Omental fat pad (tissue), 4 donors: ENCODE measurements around the gene HOXC6. TPM values are rescaled to one million over a fixed set of nuclear protein-coding genes. Genes with fewer than 3 reads are reported as not detected.

ENCODE experiments used
- ATAC-seq: fragments of 150-250 bp; one replicate; pipeline ENCODE4 v1.9.1; 2016; ENCODE audit warnings: mild to moderate bottlenecking, moderate library complexity; ENCODE audit not compliant: low FRiP score
- DNase-seq: peaks from one replicate; pipeline ENCODE4 v3.0.0-alpha.2; 2019; ENCODE audit warnings: low spot score
- total RNA-seq, 4 donors: library from RNA; depleted of rRNA; stranded (reverse); fragments of >200 nt; gene quantifications; one replicate each; pipeline ENCODE4 v1.1.0, GENCODE V29; 2016
- TF ChIP-seq, protein P1 (sequence below), 3 donors: fragments of 450-650 bp; IDR thresholded peaks; one replicate each; pipeline ENCODE4 v1.5.1; 2016 to 2017; ENCODE audit warnings: antibody characterized with exemption in 3 of 3, mild to moderate bottlenecking in 3 of 3, moderate library complexity in 2 of 3

Gene HOXC6
- total RNA-seq, 4 donors from 2014 or later = 0.24 to 1.7 (median 1.2) TPM

DNA sequence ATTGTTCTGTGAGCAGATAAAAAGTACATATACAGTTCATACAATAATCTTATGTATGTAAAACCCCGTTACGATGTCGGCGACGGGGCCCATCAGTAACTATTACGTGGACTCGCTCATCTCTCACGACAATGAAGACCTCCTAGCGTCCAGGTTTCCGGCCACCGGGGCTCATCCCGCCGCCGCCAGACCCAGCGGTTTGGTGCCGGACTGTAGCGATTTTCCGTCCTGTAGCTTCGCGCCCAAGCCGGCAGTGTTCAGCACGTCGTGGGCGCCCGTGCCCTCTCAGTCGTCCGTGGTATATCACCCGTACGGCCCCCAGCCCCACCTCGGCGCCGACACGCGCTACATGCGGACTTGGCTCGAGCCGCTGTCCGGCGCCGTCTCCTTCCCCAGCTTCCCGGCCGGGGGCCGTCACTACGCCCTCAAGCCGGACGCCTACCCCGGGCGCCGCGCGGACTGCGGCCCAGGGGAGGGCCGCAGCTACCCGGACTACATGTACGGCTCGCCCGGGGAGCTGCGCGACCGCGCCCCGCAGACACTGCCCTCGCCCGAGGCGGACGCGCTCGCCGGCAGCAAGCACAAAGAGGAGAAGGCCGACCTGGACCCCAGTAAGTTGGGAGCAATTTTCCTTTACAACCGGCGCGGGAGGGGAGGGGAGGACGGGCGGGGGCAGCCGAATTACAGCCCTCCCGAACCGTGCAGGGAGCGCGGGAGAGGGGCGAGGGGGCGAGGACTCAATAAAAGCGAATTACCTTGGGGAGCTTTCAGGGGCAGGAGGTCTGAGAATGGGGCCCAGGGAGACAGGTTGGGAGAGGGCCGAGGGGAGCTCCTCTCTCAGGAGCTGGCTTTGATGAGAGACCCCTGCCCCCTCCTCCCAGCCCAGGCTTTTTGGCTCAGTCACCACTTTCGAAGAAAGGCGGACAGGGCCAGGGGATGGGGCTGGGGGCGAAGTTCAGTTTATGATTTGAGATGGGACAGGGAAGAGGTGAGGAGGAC is 27.8 kb upstream of the HOXC6 start, which contains the start of gene HOXC9:
HOXC9 (plus strand) TSS at position 46 of the 999 bp plus-strand sequence; CDS start at position 74, 28 bp downstream.
- TF ChIP-seq, protein P1, sequence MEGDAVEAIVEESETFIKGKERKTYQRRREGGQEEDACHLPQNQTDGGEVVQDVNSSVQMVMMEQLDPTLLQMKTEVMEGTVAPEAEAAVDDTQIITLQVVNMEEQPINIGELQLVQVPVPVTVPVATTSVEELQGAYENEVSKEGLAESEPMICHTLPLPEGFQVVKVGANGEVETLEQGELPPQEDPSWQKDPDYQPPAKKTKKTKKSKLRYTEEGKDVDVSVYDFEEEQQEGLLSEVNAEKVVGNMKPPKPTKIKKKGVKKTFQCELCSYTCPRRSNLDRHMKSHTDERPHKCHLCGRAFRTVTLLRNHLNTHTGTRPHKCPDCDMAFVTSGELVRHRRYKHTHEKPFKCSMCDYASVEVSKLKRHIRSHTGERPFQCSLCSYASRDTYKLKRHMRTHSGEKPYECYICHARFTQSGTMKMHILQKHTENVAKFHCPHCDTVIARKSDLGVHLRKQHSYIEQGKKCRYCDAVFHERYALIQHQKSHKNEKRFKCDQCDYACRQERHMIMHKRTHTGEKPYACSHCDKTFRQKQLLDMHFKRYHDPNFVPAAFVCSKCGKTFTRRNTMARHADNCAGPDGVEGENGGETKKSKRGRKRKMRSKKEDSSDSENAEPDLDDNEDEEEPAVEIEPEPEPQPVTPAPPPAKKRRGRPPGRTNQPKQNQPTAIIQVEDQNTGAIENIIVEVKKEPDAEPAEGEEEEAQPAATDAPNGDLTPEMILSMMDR (IDR thresholded peaks at IDR 0.05) = no peak
- peak; percentile 42 for ATAC-seq
- no peak for DNase-seq

DNA sequence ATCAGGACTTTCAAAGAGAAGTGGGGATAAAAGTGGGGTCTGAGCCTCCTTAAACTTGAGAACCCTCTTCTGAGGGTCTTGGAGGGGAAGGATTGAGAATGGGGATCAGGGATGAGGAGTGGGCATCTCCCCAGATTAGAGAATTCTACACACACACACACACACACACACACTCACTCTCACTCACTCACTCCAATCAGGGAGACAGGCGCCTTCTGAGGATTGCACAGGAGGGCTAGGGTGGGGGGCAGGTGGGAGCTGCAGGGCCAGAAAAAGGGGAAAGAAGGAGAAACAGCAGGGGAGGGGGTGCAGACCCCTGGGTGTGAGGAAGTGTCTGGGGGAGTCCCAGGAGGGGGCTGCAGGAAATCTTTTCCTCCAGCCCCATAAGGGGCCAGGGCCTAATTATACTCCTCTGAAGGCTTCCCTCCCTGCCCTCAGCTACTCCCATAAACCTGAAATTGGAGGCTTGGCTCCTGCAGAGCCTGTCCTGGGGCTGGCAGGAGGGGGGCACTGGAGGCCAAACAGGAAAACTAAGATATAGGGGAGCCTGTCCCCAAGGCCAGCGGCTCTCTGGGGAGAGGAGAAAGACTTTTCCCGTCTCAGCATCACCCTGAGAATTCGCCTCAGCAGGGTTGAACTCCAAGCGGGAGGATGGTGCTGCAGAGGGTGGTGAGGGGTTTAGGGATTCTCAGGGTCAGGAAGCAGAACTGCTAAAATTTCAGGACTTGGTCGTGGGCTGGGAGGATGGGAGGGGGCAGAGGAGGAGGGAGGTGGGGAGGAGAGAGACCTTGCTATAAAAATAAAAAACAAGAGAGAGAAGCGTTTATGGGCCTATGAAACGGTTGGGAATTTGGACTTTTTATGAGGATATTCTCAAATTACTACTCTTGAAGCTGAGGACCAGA is 26.7 kb upstream of the HOXC6 start:
- DNase-seq (no peak), ATAC-seq (no peak)
- TF ChIP-seq, protein P1 (IDR thresholded peaks at IDR 0.05) = no peak

DNA sequence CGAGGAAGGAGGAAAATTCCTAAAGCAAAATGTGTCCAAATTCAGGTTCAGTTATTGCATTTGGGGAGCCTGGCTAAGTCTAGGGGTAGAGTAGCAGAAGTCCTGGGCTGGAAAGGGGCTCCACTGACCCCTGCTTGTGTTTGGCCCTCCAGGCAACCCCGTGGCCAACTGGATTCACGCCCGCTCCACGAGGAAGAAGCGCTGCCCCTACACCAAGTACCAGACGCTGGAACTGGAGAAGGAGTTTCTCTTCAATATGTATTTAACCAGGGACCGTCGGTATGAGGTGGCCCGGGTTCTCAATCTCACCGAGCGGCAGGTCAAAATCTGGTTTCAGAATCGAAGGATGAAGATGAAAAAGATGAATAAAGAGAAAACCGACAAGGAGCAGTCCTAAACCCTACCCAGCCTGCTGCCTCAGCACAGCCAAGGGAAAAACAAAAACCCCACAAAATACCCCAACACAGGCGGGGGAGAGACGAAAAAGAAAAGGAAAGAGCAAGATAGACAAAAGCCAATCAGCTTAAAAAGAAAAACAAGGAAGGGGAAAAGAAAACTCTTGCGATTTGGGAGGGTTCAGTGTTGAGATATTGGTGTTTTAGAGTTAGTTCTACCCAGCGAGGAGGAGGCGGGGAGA is 25.8 kb upstream of the HOXC6 start:
- no peak for DNase-seq
- ATAC-seq = no peak
- TF ChIP-seq, protein P1 (IDR thresholded peaks at IDR 0.05) = no peak

DNA sequence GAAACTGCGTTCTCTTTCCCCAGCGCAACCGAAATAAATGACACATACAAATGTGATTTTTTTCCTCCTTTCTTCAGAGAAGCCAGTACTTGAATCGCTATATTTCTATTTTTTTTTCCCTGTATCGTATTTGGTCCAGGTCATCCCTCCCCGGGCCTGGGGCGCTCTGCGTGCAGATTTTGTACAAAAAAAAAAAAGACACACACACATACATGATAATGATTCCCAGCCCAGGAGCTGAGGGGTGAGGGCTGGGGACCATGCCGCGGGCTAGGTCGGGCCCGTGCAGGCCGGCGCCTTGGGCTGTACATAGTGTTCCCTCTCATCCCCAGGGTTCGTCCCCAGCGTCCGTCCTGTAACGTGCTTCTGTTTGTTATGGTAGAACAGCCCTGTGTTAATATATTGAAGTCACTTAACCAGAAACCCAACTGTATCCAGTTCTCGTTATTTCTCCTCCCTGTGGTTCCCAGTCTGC is 25.3 kb upstream of the HOXC6 start:
- ATAC-seq = no peak
- DNase-seq = no peak
- TF ChIP-seq, protein P1 (IDR thresholded peaks at IDR 0.05) = no peak

DNA sequence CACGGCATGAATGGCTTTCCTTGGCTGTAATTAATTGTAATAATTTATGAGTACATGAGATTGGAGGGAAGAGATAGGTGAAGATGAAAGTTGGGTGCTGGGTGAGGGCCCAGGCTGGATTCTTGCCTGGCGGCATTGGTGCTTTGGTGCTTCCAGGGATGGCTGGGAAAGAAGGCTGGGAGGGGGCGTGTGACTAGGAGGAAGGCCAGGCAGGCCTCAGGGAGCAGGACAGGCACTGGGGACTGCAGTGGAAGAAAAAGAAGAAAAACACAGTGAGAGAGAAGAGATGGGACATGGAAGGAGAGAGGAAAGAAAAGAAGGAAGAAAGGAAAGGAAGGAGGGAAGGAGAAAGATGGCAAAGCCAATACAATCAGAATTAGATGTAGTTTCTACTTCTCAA is 24.6 kb upstream of the HOXC6 start:
- DNase-seq (no peak), ATAC-seq (no peak)
- TF ChIP-seq, protein P1 (IDR thresholded peaks at IDR 0.05) = no peak

DNA sequence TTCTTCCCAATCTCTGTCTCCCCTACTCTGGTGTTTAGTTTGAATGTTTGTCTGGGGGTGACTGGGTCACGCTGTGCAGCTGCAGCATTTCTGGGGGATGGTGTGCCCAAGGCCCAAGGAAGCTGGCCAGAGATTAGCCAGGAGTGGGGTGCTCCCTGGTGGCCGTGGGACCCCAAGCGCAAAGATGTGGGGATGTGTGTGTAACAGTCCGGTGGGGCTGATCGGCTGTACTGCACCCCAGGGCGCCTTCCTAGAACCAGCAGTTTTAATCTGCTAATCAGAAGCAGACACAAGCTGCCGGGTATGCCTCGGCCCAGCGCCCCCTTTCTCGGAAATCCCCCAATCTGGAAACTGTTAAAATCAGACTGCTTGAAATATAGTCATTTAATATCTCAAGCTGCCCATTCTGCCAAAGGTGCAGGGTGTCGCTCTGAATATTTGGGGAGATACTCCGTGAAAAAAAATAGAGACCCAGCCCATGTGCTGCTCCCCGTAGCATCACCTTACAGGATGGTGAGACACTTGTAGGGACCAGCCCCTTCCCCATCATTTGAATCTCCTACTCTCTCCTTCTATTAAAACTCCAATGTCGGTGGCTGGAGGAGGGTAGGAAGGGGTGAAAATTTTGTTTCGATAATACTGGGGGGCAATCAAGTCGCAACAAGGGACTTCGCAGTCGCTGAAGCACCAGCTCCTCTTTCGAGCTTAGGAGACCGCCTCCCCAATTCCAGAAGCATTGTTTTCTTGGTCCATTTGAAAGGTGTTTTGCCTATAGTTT is 24.0 kb upstream of the HOXC6 start:
- no peak for DNase-seq
- no peak for ATAC-seq
- TF ChIP-seq, protein P1 (IDR thresholded peaks at IDR 0.05) = no peak
